ENCODE data around the gene MT2A.

Gene MT2A

DNA sequence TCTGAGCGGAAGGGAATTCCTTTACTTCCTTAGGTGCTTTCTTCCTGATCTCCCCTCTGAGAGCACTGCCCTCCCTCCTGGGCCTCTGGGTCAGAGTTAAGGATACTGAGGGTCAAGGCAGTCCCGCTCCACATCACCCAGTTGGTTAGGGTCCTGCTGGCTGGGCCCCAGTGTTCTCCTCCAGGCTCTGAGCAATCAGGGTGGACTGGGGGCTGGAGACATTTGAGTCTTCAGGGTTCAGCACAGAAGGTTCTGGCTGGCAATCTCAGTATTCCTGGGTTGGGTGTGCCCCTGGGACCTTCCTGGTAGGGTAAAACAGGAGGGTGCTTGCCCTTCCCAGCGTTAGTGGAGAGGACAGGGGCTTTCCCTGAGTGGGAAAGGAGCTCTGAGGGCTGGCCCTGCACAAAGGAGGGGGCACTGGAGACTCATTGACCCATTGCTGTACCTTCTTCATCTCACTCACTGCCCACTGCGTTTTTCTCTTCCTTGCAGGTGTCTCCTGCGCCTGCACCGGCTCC is 24.5 kb downstream of the MT2A start:
- TF ChIP-seq, protein P1, sequence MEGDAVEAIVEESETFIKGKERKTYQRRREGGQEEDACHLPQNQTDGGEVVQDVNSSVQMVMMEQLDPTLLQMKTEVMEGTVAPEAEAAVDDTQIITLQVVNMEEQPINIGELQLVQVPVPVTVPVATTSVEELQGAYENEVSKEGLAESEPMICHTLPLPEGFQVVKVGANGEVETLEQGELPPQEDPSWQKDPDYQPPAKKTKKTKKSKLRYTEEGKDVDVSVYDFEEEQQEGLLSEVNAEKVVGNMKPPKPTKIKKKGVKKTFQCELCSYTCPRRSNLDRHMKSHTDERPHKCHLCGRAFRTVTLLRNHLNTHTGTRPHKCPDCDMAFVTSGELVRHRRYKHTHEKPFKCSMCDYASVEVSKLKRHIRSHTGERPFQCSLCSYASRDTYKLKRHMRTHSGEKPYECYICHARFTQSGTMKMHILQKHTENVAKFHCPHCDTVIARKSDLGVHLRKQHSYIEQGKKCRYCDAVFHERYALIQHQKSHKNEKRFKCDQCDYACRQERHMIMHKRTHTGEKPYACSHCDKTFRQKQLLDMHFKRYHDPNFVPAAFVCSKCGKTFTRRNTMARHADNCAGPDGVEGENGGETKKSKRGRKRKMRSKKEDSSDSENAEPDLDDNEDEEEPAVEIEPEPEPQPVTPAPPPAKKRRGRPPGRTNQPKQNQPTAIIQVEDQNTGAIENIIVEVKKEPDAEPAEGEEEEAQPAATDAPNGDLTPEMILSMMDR (IDR thresholded peaks at IDR 0.05; ENCODE audit: insufficient read depth, missing control alignments): no peak
- DNase-seq (ENCODE audit: insufficient read length, low spot score): no peak
- no peak for FAIRE-seq

DNA sequence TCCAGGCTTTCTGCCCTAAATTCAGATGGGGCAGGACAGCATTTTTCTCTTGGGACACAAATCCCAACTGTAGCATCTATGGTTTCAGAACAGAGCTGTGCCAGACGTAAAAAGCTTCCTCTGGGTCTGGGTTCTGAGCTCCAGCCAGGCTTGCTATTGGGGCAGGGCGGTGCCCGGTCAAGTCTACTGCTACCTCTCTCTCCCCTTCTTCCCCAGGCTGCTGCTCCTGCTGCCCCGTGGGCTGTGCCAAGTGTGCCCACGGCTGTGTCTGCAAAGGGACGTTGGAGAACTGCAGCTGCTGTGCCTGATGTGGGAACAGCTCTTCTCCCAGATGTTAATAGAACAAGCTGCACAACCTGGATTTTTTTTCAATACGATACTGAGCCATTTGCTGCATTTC is 25.2 kb downstream of the MT2A start:
- FAIRE-seq (no peak), DNase-seq (ENCODE audit: insufficient read length, low spot score) (no peak)
- TF ChIP-seq, protein P1 (IDR thresholded peaks at IDR 0.05; ENCODE audit: insufficient read depth, missing control alignments): no peak

DNA sequence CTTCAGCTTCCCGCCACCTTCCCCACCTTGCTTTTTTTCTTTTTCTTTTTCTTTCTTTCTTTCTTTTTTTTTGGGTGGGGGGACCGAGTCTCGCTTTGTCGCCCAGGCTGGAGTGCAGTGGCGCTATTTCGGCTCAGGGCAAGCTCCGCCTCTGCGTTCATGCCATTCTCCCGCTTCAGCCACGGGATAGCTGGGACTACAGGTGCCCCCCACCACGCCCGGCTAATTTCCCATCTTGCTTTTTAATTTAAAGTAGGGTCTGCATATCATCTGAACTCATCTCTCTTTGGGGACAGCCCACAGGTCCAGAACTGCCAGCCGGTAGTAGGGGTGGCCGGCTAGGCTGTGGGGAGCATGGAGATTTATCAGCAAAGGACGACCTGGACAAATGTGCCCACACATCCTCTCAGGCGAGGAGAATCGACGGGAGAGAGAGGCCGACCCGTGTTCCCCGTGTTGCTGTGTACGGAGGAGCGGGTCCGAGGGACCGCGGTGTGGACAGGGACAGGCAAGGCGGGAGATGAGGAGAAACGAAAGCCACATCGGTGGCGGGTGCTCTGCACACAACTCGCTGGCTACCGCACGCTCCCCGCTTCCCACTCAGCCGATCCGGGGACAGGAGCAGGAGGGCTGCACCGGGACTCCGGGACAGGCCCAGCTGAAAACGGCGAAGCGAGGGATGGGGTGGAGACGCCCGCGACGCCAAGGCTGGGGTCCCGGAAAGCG is 26.5 kb downstream of the MT2A start:
- TF ChIP-seq, protein P1 (IDR thresholded peaks at IDR 0.05; ENCODE audit: insufficient read depth, missing control alignments): no peak
- FAIRE-seq (no peak), DNase-seq (ENCODE audit: insufficient read length, low spot score) (no peak)

DNA sequence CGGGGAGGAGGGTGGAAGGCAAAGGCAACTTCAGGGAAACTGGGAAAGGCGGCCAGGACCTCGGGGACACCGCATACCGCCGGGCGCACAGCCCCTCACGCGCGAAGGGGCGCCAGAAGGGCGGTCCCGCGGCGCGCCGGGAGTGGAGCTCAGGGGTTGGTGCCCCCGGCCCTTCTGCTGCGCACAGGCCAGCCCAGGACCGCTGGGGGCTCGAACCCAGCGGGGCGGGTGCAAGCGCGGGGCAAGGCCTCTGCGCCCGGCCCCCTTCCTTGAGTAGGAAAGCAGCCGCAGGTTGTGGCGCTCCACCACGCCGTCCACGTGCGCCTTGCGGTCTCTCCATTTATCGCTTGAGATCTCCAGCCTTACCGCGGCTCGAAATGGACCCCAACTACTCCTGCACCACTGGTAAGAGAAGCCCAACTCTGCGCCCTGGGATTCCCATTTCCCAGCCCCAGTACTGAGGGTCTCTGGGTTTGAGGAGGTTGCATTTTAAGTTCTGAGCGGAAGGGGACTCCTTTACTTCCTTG is 27.1 kb downstream of the MT2A start:
- TF ChIP-seq, protein P1 (IDR thresholded peaks at IDR 0.05; ENCODE audit: insufficient read depth, missing control alignments): no peak
- no peak for FAIRE-seq
- no peak for DNase-seq (ENCODE audit: insufficient read length, low spot score)

DNA sequence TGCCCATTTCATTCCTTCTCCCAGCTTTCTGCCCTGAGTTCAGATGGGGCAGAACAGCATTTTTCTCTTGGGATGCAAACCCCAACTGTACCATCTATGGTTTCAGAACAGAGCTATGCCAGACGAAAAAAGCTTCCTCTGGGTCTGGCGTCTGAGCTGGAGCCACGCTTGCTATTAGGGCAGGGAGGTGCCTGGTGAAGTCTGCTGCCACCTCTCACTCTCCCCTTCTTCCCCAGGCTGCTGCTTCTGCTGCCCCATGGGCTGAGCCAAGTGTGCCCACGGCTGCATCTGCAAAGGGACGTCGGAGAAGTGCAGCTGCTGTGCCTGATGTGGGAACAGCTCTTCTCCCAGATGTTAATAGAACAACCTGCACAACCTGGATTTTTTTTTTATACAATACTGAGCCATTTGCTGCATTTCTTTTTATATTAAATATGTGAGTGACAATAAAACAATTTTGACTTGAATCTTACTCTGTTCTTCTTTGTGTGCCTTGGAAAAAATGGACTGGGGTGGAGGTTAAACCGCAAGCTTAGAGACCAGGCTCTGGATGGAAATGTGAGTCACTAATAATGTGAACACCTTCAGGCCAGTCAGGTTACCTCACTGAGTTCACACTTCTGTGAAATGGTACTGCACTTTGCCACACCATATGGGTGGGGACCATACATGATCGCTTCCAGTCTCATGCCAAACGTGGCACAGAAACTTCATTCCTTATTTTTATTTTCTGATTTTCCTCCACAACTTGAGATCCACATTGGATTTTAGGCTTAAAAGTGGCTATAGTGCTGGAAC is 28.4 kb downstream of the MT2A start:
- TF ChIP-seq, protein P1 (IDR thresholded peaks at IDR 0.05; ENCODE audit: insufficient read depth, missing control alignments): no peak
- FAIRE-seq: no peak
- no peak for DNase-seq (ENCODE audit: insufficient read length, low spot score)

DNA sequence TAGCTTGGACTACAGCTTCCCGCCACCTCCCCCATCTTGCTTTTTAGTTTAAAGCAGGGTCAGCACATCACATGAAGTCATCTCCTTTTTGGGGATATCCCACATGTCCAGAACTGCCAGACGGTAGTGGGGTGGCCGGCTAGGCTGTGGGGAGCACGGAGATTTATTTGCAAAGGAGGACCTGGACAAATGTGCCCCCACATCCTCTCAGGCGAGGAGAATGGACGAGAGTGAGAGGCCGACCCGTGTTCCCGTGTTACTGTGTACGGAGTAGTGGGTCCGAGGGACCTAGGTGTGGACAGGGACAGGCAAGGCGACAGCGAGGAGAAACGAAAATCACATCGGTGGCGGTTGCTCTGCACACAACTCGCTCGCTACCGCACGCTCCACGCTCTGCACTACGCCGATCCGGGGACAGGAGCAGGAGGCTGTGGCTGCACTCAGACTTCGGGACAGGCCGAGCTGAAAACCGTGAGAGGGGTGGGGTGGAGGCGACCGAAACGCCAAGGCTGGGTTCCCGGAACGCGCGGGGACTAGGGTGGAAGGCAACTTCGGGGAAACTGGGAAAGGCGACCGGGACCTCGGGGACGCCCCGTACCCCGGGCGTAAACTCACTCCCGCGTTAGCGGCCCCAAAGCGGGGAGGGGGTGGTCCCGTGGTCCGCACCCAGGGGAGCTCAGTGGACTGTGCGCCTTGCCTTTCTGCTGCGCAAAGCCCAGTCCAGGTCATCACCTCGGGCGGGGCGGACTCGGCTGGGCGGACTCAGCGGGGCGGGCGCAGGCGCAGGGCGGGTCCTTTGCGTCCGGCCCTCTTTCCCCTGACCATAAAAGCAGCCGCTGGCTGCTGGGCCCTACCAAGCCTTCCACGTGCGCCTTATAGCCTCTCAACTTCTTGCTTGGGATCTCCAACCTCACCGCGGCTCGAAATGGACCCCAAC is 29.7 kb downstream of the MT2A start, which contains the start of gene MT1A:
TSS of gene MT1A (plus strand) at position 853 of the 937 bp plus-strand sequence. CDS start at position 926, 73 bp downstream.
- FAIRE-seq (no peak), DNase-seq (ENCODE audit: insufficient read length, low spot score) (peak; percentile 25)
- TF ChIP-seq, protein P1 (IDR thresholded peaks at IDR 0.05; ENCODE audit: insufficient read depth, missing control alignments): no peak

All from D721Med (cell line).